ENCODE data around the gene PDPK1.

The PDPK1 gene

GRCh38 chr16:2507665-2508064, 30.2 kb upstream of the PDPK1 start:
- no peak for DNase-seq

- no peak for DNase-seq
These were observed 29.0 kb upstream of the PDPK1 start for GRCh38 chr16:2508722-2509400.

GRCh38 chr16:2511128-2511800, 26.6 kb upstream of the PDPK1 start:
- no peak for DNase-seq

- DNase-seq: no peak
These were observed 25.7 kb upstream of the PDPK1 start for GRCh38 chr16:2511996-2512734.

GRCh38 chr16:2512735-2513404, 25.0 kb upstream of the PDPK1 start:
- DNase-seq: no peak

- peak; percentile 77 for DNase-seq
These were observed 24.2 kb upstream of the PDPK1 start, which contains the start of gene ATP6V0C for GRCh38 chr16:2513405-2514332. Gene ATP6V0C (plus strand): TSS chr16:2513952. CDS start chr16:2514104, 152 bp downstream.

GRCh38 chr16:2514333-2515179, 23.3 kb upstream of the PDPK1 start:
- no peak for DNase-seq

GRCh38 chr16:2515180-2515851, 22.5 kb upstream of the PDPK1 start:
- DNase-seq: no peak

- no peak for DNase-seq
These were observed 21.2 kb upstream of the PDPK1 start for GRCh38 chr16:2516391-2517240.

GRCh38 chr16:2517954-2518605, 19.7 kb upstream of the PDPK1 start:
- DNase-seq: no peak

- no peak for DNase-seq
These were observed 18.8 kb upstream of the PDPK1 start for GRCh38 chr16:2518823-2519710.

- no peak for DNase-seq
These were observed 18.1 kb upstream of the PDPK1 start for GRCh38 chr16:2519711-2520080.

GRCh38 chr16:2520097-2520783, 17.6 kb upstream of the PDPK1 start, which contains the start of gene AMDHD2:
Gene AMDHD2 (plus strand): TSS chr16:2520371. CDS start chr16:2520459, 88 bp downstream.
- peak; percentile 28 for DNase-seq

GRCh38 chr16:2520784-2521531, 16.9 kb upstream of the PDPK1 start:
- no peak for DNase-seq

- no peak for DNase-seq
These were observed 14.0 kb upstream of the PDPK1 start for GRCh38 chr16:2523801-2524231.

GRCh38 chr16:2524339-2524938, 13.4 kb upstream of the PDPK1 start:
- DNase-seq: no peak

Measured in NCI-H2081 treated with DMSO at 0.1 percent for 48 hours (cell line).